CD4-positive, alpha-beta T cell (primary cell): ENCODE results near the gene MCRIP2. TPM values are rescaled to one million over a fixed set of nuclear protein-coding genes. Genes with fewer than 3 reads are reported as not detected.
"Not testable (repeated sequence)": the region's sequence is repeated elsewhere in the genome, so short reads cannot be mapped to it uniquely, and the experiment has no call there.

Experiments used
- ATAC-seq: fragments of 200-7000 bp; cut with Tn5 transposase; one replicate; pipeline ENCODE4 v1.10.0; 2022; ENCODE audit warnings: mild to moderate bottlenecking; ENCODE audit not compliant: poor library complexity
- CTCF ChIA-PET: fragments of 350-600 bp; sonication (Branson Sonifier 250); formaldehyde crosslinking; loops from one replicate; lab custom pipeline; 2021; ENCODE audit warnings: antibody characterized with exemption, inconsistent platforms; lab: Charles Lee
- POLR2A ChIA-PET: fragments of 350-600 bp; sonication (Branson Sonifier 250); formaldehyde crosslinking; loops from one replicate; lab custom pipeline; 2021; ENCODE audit warnings: antibody characterized with exemption, inconsistent platforms; lab: Charles Lee
- DNase-seq, 14 experiments: peaks; one replicate each; pipeline ENCODE4 v3.0.0-alpha.2; 2013 to 2020; ENCODE audit warnings: mixed read lengths in 2 of 14
- H3K27ac ChIP-seq, 2 donors: one replicate each; pipeline versions ENCODE4 v1.5.1 to v1.7.0; 2013; ENCODE audit warnings: low read length in 2 of 2, low read depth in 1 of 2, mild to moderate bottlenecking in 1 of 2
- H3K27me3 ChIP-seq, 2 experiments: 1 replicate in 1 of 2; 2 replicates in 1 of 2; pipeline versions ENCODE4 v1.6.1 to v1.7.0; 2013; ENCODE audit warnings: low read length in 2 of 2, control low read depth in 1 of 2, mild to moderate bottlenecking in 1 of 2, moderate library complexity in 1 of 2; ENCODE audit not compliant: insufficient read depth in 2 of 2, control insufficient read depth in 1 of 2
- H3K36me3 ChIP-seq: one replicate; pipeline ENCODE4 v1.6.1; 2013; ENCODE audit warnings: low read length, control low read depth; ENCODE audit not compliant: insufficient read depth
- H3K4me1 ChIP-seq: one replicate; pipeline ENCODE4 v1.6.1; 2013; ENCODE audit warnings: low read length, control low read depth; ENCODE audit not compliant: insufficient read depth
- H3K4me3 ChIP-seq: one replicate; pipeline ENCODE4 v1.5.1; 2013; ENCODE audit warnings: mild to moderate bottlenecking, low read length, moderate library complexity
- H3K9me3 ChIP-seq, 2 experiments: 1 replicate in 1 of 2; 2 replicates in 1 of 2; pipeline versions ENCODE4 v1.6.1 to v1.7.0; 2013; ENCODE audit warnings: low read length in 2 of 2, mild to moderate bottlenecking in 2 of 2, control low read depth in 1 of 2, moderate library complexity in 1 of 2; ENCODE audit not compliant: control insufficient read depth in 1 of 2, insufficient read depth in 1 of 2
- H3K27ac Mint-ChIP-seq: one replicate; pipeline ENCODE4 v1.8.0; 2020; ENCODE audit warnings: mixed read lengths
- H3K27me3 Mint-ChIP-seq: one replicate; pipeline ENCODE4 v1.8.0; 2021; ENCODE audit warnings: mixed read lengths
- H3K36me3 Mint-ChIP-seq: one replicate; pipeline ENCODE4 v1.8.0; 2021; ENCODE audit warnings: low read depth, mixed read lengths
- H3K4me1 Mint-ChIP-seq: one replicate; pipeline ENCODE4 v1.8.0; 2021; ENCODE audit warnings: low read depth, mixed read lengths
- H3K4me3 Mint-ChIP-seq: one replicate; pipeline ENCODE4 v1.8.0; 2020; ENCODE audit warnings: mild to moderate bottlenecking, mixed read lengths
- H3K9me3 Mint-ChIP-seq: one replicate; pipeline ENCODE4 v1.8.0; 2020; ENCODE audit warnings: mixed read lengths
- CTCF ChIP-seq: fragments of 200-600 bp; IDR thresholded peaks from one replicate; pipeline ENCODE4 v1.8.0; 2022; ENCODE audit warnings: antibody characterized with exemption, mild to moderate bottlenecking
- intact Hi-C, 2 experiments: fragments of 100-400 bp; cut with DNase I in 1 of 2; cut with micrococcal nuclease in 1 of 2; formaldehyde crosslinking; loops; one replicate each; pipeline versions ENCODE4 v1.15.1 to v1.9.0; 2023 to 2025; cut with DNase I, micrococcal nuclease
- total RNA-seq, 174 experiments: library from RNA in 2 of 174; stranded (reverse) in 2 of 174; gene quantifications; one replicate each; pipeline ENCODE4 v1.2.3 and lab custom pipeline; 2021 to 2026

Gene MCRIP2
- total RNA-seq, 2 experiments from 2014 or later, result 11.4 to 14.6 TPM

- no peak for TF ChIP-seq CTCF
- peaks cover 11% of the 10 kb centered on the region for H3K36me3 ChIP-seq
- ATAC-seq, result no peak
- H3K27me3 Mint-ChIP-seq, result no peaks in the 10 kb centered on the region
- peaks cover 52% of the 10 kb centered on the region for H3K4me1 ChIP-seq
- ChIA-PET CTCF (interaction anchor here (1.0 to 1.3 kb wide), 2 partner anchors 22 to 23 kb away, joined by 3 read pairs; no protein-coding TSS in a partner anchor), POLR2A (interaction anchor here (0.9 to 3.0 kb wide), 9 partner anchors 8 to 314 kb away, joined by 3 to 35 read pairs (median 6); partner anchors contain the start of genes CHTF18, METTL26, RHOT2 and RPUSD1)
- H3K9me3 Mint-ChIP-seq, result no peaks in the 10 kb centered on the region
- H3K4me1 Mint-ChIP-seq, result peaks cover 15% of the 10 kb centered on the region
- peak overlapping the region; percentile 69 to 73 for H3K27ac ChIP-seq
- no peaks in the 10 kb centered on the region for H3K27me3 ChIP-seq
- H3K4me3 ChIP-seq, result peak overlapping the region; percentile 88
- peaks cover 5% of the 10 kb centered on the region for H3K36me3 Mint-ChIP-seq
- peak overlapping the region; percentile 88 for H3K27ac Mint-ChIP-seq
- peak in 1 of 14 experiments; percentile 44 for DNase-seq
- peaks cover 0 to 7% of the 10 kb centered on the region in 2 experiments for H3K9me3 ChIP-seq
- intact Hi-C loops, result no loop called here
- peak overlapping the region; percentile 96 for H3K4me3 Mint-ChIP-seq
Observed at GRCh38 chr16:689175-689897, 47.7 kb downstream of the MCRIP2 start.

- POLR2A ChIA-PET, result interaction anchor here (0.7 to 2.2 kb wide), 4 partner anchors 11 to 116 kb away, joined by 3 to 8 read pairs (median 3); partner anchors contain the start of genes CHTF18, RHOT2, RPUSD1 and STUB1
- H3K4me3 Mint-ChIP-seq, result peak overlapping the region; percentile 96
- peaks cover 22% of the 10 kb centered on the region for H3K4me1 Mint-ChIP-seq
- H3K27ac ChIP-seq, H3K36me3 Mint-ChIP-seq, H3K36me3 ChIP-seq, H3K27me3 Mint-ChIP-seq, DNase-seq, H3K27ac Mint-ChIP-seq, CTCF ChIA-PET, ATAC-seq, H3K9me3 ChIP-seq, H3K9me3 Mint-ChIP-seq, H3K4me3 ChIP-seq, H3K27me3 ChIP-seq: not testable (repeated sequence)
- H3K4me1 ChIP-seq, result peaks cover 51% of the 10 kb centered on the region
- intact Hi-C loops, result loop anchor here in 1 of 2 experiments (10.0 kb wide), 2 partner anchors 724 to 1274 kb away; partner anchors contain the start of genes RNF151, RPS2 and UNKL
Observed at GRCh38 chr16:691242-691641, 49.6 kb downstream of the MCRIP2 start.

- TF ChIP-seq CTCF, result no peak
- peaks cover 5% of the 10 kb centered on the region for H3K36me3 Mint-ChIP-seq
- H3K27me3 Mint-ChIP-seq, result no peaks in the 10 kb centered on the region
- no peaks in the 10 kb centered on the region for H3K36me3 ChIP-seq
- H3K4me3 ChIP-seq, result no peak overlapping the region
- H3K9me3 ChIP-seq, result peaks cover 0 to 7% of the 10 kb centered on the region in 2 experiments
- H3K27ac ChIP-seq, result no peak overlapping the region
- no peaks in the 10 kb centered on the region for H3K27me3 ChIP-seq
- H3K4me1 ChIP-seq, result peaks cover 56% of the 10 kb centered on the region
- H3K9me3 Mint-ChIP-seq, result no peaks in the 10 kb centered on the region
- peak overlapping the region; percentile 80 for H3K4me3 Mint-ChIP-seq
- ATAC-seq (no peak), DNase-seq (no peak)
- intact Hi-C loops, result loop anchor here in 1 of 2 experiments (10.0 kb wide), 2 partner anchors 722 to 1272 kb away; partner anchors contain the start of genes RNF151, RPS2 and UNKL
- POLR2A ChIA-PET, result interaction anchor here (1.3 to 4.1 kb wide), 5 partner anchors 8 to 28 kb away, joined by 3 to 55 read pairs (median 6); partner anchors contain the start of genes ANTKMT, JMJD8, RHOT2 and STUB1
- peaks cover 22% of the 10 kb centered on the region for H3K4me1 Mint-ChIP-seq
- CTCF ChIA-PET, result no interaction called here
- peak overlapping the region; percentile 57 for H3K27ac Mint-ChIP-seq
Observed at GRCh38 chr16:692356-693108, 50.9 kb downstream of the MCRIP2 start.
